Measurements from ENCODE around the gene CD300H.

DNA sequence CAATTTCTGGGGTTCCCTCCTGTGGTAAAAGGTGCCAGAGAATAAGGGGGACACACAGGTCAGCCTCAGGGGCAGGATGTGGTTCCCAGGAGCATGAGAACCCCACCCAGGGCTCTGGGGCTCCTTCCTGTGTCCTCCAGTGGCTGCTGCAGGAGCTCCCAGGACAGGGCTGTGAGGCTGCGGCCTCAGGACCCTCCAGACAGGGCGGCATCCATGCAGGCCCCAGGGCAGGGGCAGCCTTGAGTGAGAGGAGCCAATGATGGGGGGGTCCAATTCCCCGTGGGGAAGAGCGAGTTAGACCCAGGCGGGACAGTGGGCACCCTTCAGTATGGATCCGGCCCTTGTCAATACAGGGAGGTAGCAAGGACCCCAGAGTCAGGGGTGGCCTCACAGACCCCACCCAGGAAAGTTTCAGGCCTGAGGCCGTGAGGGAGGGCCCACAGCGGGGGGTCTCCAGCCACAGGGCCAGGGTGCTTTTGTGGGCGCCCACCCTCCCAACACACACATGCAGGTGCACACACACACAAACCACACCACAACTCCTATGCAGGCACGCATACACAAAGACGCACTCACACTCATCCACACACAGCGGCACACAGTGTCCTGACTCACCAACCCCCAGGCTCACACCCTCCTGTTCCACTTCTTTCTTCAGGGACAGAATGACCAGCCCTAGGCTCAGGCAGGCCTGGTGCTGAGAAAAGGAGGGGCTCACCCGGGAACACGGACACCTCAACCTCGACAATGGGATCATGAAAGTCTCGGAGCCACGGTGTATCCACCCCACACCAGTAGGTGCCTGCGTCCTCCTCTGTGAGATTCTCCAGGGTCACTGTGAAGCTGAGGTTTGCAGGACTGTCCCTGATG lies 23.2 kb downstream of the CD300H start:
- no peak for TF ChIP-seq ZNF274 (IDR thresholded peaks at IDR 0.05; ENCODE audit: low read depth, low read length)
- TF ChIP-seq, protein P1, sequence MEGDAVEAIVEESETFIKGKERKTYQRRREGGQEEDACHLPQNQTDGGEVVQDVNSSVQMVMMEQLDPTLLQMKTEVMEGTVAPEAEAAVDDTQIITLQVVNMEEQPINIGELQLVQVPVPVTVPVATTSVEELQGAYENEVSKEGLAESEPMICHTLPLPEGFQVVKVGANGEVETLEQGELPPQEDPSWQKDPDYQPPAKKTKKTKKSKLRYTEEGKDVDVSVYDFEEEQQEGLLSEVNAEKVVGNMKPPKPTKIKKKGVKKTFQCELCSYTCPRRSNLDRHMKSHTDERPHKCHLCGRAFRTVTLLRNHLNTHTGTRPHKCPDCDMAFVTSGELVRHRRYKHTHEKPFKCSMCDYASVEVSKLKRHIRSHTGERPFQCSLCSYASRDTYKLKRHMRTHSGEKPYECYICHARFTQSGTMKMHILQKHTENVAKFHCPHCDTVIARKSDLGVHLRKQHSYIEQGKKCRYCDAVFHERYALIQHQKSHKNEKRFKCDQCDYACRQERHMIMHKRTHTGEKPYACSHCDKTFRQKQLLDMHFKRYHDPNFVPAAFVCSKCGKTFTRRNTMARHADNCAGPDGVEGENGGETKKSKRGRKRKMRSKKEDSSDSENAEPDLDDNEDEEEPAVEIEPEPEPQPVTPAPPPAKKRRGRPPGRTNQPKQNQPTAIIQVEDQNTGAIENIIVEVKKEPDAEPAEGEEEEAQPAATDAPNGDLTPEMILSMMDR (IDR thresholded peaks at IDR 0.05 in 2 of 3, conservative IDR thresholded peaks at IDR 0.05 in 1 of 3; ENCODE audit: borderline replicate concordance in 1 of 3, insufficient read depth in 1 of 3, low read depth in 2 of 3, low read length in 2 of 3): no peak
- TF ChIP-seq POLR2AphosphoS5 (IDR thresholded peaks at IDR 0.05; ENCODE audit: low read depth, low read length): no peak
- TF ChIP-seq EZH2phosphoT487 (IDR thresholded peaks at IDR 0.05; ENCODE audit: borderline replicate concordance): no peak
- TF ChIP-seq, protein P2, sequence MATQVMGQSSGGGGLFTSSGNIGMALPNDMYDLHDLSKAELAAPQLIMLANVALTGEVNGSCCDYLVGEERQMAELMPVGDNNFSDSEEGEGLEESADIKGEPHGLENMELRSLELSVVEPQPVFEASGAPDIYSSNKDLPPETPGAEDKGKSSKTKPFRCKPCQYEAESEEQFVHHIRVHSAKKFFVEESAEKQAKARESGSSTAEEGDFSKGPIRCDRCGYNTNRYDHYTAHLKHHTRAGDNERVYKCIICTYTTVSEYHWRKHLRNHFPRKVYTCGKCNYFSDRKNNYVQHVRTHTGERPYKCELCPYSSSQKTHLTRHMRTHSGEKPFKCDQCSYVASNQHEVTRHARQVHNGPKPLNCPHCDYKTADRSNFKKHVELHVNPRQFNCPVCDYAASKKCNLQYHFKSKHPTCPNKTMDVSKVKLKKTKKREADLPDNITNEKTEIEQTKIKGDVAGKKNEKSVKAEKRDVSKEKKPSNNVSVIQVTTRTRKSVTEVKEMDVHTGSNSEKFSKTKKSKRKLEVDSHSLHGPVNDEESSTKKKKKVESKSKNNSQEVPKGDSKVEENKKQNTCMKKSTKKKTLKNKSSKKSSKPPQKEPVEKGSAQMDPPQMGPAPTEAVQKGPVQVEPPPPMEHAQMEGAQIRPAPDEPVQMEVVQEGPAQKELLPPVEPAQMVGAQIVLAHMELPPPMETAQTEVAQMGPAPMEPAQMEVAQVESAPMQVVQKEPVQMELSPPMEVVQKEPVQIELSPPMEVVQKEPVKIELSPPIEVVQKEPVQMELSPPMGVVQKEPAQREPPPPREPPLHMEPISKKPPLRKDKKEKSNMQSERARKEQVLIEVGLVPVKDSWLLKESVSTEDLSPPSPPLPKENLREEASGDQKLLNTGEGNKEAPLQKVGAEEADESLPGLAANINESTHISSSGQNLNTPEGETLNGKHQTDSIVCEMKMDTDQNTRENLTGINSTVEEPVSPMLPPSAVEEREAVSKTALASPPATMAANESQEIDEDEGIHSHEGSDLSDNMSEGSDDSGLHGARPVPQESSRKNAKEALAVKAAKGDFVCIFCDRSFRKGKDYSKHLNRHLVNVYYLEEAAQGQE (IDR thresholded peaks at IDR 0.05; ENCODE audit: low read depth): no peak
- TF ChIP-seq FOSL1 (IDR thresholded peaks at IDR 0.05; ENCODE audit: low read depth): no peak
- no peak for TF ChIP-seq SP1 (IDR thresholded peaks at IDR 0.05; ENCODE audit: low read depth)
- TF ChIP-seq YY1 (IDR thresholded peaks at IDR 0.05; ENCODE audit: extremely low read depth, insufficient replicate concordance, low read depth, low read length): no peak

All from HCT116 (cell line).